HepG2 (cell line): ENCODE measurements around the gene CAPS. TPM values are rescaled to one million over a fixed set of nuclear protein-coding genes. Genes with fewer than 3 reads are reported as not detected.

ENCODE experiments used
- BRCA1 ChIP-seq: sonication (generic); formaldehyde crosslinking; IDR thresholded peaks from 2 replicates; pipeline ENCODE4 v1.4.0; 2020; ENCODE audit warnings: missing genetic modification reagents
- CSRNP2 ChIP-seq: sonication (generic); formaldehyde crosslinking; conservative IDR thresholded peaks from 2 replicates; pipeline ENCODE4 v1.8.0; 2022; ENCODE audit warnings: low read depth, missing genetic modification reagents
- ETV6 ChIP-seq: sonication (generic); formaldehyde crosslinking; conservative IDR thresholded peaks from 2 replicates; pipeline ENCODE4 v1.4.0; 2020; ENCODE audit warnings: missing genetic modification reagents
- GMEB1 ChIP-seq: sonication (generic); formaldehyde crosslinking; IDR thresholded peaks from 2 replicates; pipeline ENCODE4 v1.5.1; 2020; ENCODE audit warnings: missing genetic modification reagents, mild to moderate bottlenecking, borderline replicate concordance
- HCFC1 ChIP-seq: fragments of 150-350 bp; IDR thresholded peaks from 2 replicates; pipeline ENCODE4 v1.6.1; 2014; ENCODE audit warnings: low read depth, low read length
- HNF1B ChIP-seq: sonication (generic); formaldehyde crosslinking; IDR thresholded peaks from 2 replicates; pipeline ENCODE4 v1.5.1; 2020; ENCODE audit warnings: mild to moderate bottlenecking, moderate library complexity, missing genetic modification reagents
- ISL2 ChIP-seq: sonication (generic); formaldehyde crosslinking; IDR thresholded peaks from 2 replicates; pipeline ENCODE4 v1.5.0; 2020; ENCODE audit warnings: missing genetic modification reagents
- KLF9 ChIP-seq: IDR thresholded peaks from 2 replicates; pipeline ENCODE4 v1.6.1; 2016; ENCODE audit warnings: low read depth
- KMT2B ChIP-seq: IDR thresholded peaks from 2 replicates; pipeline ENCODE4 v1.6.1; 2016; ENCODE audit warnings: missing genetic modification reagents, missing compliant biosample characterization
- MAZ ChIP-seq, 2 experiments: sonication (generic) in 1 of 2; formaldehyde crosslinking in 1 of 2; IDR thresholded peaks; 2 replicates each; pipeline versions ENCODE4 v1.5.0 to v1.6.1; 2012 to 2020; ENCODE audit warnings: low read depth in 2 of 2, mild to moderate bottlenecking in 2 of 2, borderline replicate concordance in 1 of 2, improper control_type of control experiment in 1 of 2, low read length in 1 of 2, missing genetic modification reagents in 1 of 2, moderate library complexity in 1 of 2
- NFIB ChIP-seq: sonication (generic); formaldehyde crosslinking; IDR thresholded peaks from 2 replicates; pipeline ENCODE4 v1.9.0; 2021; ENCODE audit warnings: missing genetic modification reagents, mild to moderate bottlenecking, borderline replicate concordance
- PCBP1 ChIP-seq: fragments of 200-400 bp; formaldehyde crosslinking; IDR thresholded peaks from 2 replicates; pipeline ENCODE4 v1.6.1; 2017; ENCODE audit warnings: mild to moderate bottlenecking, low read depth, low read length, borderline replicate concordance
- RELA ChIP-seq: sonication (generic); formaldehyde crosslinking; IDR thresholded peaks from 2 replicates; pipeline ENCODE4 v1.4.0; 2020; ENCODE audit warnings: missing genetic modification reagents
- SALL2 ChIP-seq: sonication (generic); formaldehyde crosslinking; IDR thresholded peaks from 2 replicates; pipeline ENCODE4 v1.8.1; 2023; ENCODE audit warnings: mild to moderate bottlenecking, missing genetic modification reagents, inconsistent platforms
- TAF1 ChIP-seq: sonication (generic); formaldehyde crosslinking; IDR thresholded peaks from 2 replicates; pipeline ENCODE4 v1.4.0; 2020; ENCODE audit warnings: missing genetic modification reagents
- ZBTB26 ChIP-seq: IDR thresholded peaks from 2 replicates; pipeline ENCODE4 v1.6.1; 2016; ENCODE audit warnings: missing compliant biosample characterization, missing genetic modification reagents, borderline replicate concordance
- ZC3H13 ChIP-seq: sonication (generic); formaldehyde crosslinking; IDR thresholded peaks from 2 replicates; pipeline ENCODE4 v1.8.1; 2023; ENCODE audit warnings: mild to moderate bottlenecking, missing genetic modification reagents, moderate library complexity
- ZKSCAN5 ChIP-seq: sonication (generic); formaldehyde crosslinking; IDR thresholded peaks from 2 replicates; pipeline ENCODE4 v1.5.1; 2020; ENCODE audit warnings: mild to moderate bottlenecking, missing genetic modification reagents
- ZMYM3 ChIP-seq: sonication (generic); formaldehyde crosslinking; IDR thresholded peaks from 2 replicates; pipeline ENCODE4 v1.5.1; 2020; ENCODE audit warnings: mild to moderate bottlenecking, missing genetic modification reagents
- ZNF121 ChIP-seq: sonication (generic); formaldehyde crosslinking; IDR thresholded peaks from 2 replicates; pipeline ENCODE4 v1.5.0; 2020; ENCODE audit warnings: mild to moderate bottlenecking, missing genetic modification reagents
- ZNF674 ChIP-seq: sonication (generic); formaldehyde crosslinking; IDR thresholded peaks from 2 replicates; pipeline ENCODE4 v1.5.0; 2020; ENCODE audit warnings: low read depth, mild to moderate bottlenecking, missing genetic modification reagents
- ZNF7 ChIP-seq: IDR thresholded peaks from 2 replicates; pipeline ENCODE4 v1.6.1; 2016; ENCODE audit warnings: missing biosample characterization, missing genetic modification reagents
- ZNF737 ChIP-seq: sonication (generic); formaldehyde crosslinking; IDR thresholded peaks from 2 replicates; pipeline ENCODE4 v1.5.0; 2020; ENCODE audit warnings: missing genetic modification reagents, mild to moderate bottlenecking, borderline replicate concordance
- polyA plus RNA-seq, 8 experiments: library from polyadenylated mRNA; depleted of rRNA in 3 of 8; stranded (reverse) in 7 of 8; unstranded in 1 of 8; fragments of >200 nt; fragmentation: Illumina TruSeq in 4 of 8; extraction: Trizol in 4 of 8; gene quantifications; 2 replicates each; pipeline versions ENCODE4 v1.2.1 to v1.2.3, GENCODE V29; 2011 to 2016; ENCODE audit warnings: low read depth in 4 of 8, missing spikeins in 1 of 8, mixed read lengths in 1 of 8; ENCODE audit not compliant: insufficient read depth in 1 of 8
- total RNA-seq, 5 experiments: library from RNA; depleted of rRNA; stranded (reverse); fragments of >200 nt; fragmentation: Illumina TruSeq; extraction: Trizol; gene quantifications; 2 replicates each; pipeline ENCODE4 v1.2.3, GENCODE V29; 2016; ENCODE audit warnings: low read depth in 1 of 5

CAPS gene
- total and polyA plus RNA-seq, 2 of the 13 experiments (the other 11 are each of a cell fraction or from before 2014, with no cell fraction given): 3.1 TPM

GRCh38 chr19:5961969-5962945 is 48.2 kb downstream of the CAPS start (continued):
- TF ChIP-seq RELA (CRISPR knock-in tag) (peak; percentile 33; the same call in 1 of the 2 replicates), HCFC1 (no peak), ISL2 (CRISPR knock-in tag) (peak; percentile 68; the same call in 1 of the 2 replicates), ZNF7 (CRISPR knock-in tag) (no peak), ZC3H13 (peak; percentile 97), CSRNP2 (CRISPR knock-in tag) (no peak), PCBP1 (no peak), ZNF121 (no peak), KMT2B (CRISPR knock-in tag) (peak; percentile 75), NFIB (CRISPR knock-in tag) (no peak), KLF9 (CRISPR knock-in tag) (no peak), MAZ (IDR thresholded peaks at IDR 0.05; ENCODE audit: borderline replicate concordance, low read depth, low read length) (peak; percentile 38; the same call in 1 of the 2 replicates), MAZ (CRISPR knock-in tag; IDR thresholded peaks at IDR 0.05; ENCODE audit: low read depth) (peak; percentile 77), ZMYM3 (CRISPR knock-in tag) (peak; percentile 80), GMEB1 (CRISPR knock-in tag) (peak; percentile 53; the same call in 1 of the 2 replicates), ZBTB26 (CRISPR knock-in tag) (peak; percentile 17), ZKSCAN5 (CRISPR knock-in tag) (no peak), SALL2 (CRISPR knock-in tag) (peak; percentile 42; the same call in 1 of the 2 replicates), TAF1 (CRISPR knock-in tag) (peak; percentile 51; the same call in 1 of the 2 replicates), HNF1B (CRISPR knock-in tag) (peak; percentile 98), ETV6 (CRISPR knock-in tag) (0 out of 2 replicates have a peak, but pooled peaks have one; percentile 53), ZNF674 (CRISPR knock-in tag) (no peak), BRCA1 (CRISPR knock-in tag) (peak; percentile 78; the same call in 1 of the 2 replicates), ZNF737 (CRISPR knock-in tag) (no peak)
